ENCODE measurements around the gene DHX30.

Gene DHX30

DNA sequence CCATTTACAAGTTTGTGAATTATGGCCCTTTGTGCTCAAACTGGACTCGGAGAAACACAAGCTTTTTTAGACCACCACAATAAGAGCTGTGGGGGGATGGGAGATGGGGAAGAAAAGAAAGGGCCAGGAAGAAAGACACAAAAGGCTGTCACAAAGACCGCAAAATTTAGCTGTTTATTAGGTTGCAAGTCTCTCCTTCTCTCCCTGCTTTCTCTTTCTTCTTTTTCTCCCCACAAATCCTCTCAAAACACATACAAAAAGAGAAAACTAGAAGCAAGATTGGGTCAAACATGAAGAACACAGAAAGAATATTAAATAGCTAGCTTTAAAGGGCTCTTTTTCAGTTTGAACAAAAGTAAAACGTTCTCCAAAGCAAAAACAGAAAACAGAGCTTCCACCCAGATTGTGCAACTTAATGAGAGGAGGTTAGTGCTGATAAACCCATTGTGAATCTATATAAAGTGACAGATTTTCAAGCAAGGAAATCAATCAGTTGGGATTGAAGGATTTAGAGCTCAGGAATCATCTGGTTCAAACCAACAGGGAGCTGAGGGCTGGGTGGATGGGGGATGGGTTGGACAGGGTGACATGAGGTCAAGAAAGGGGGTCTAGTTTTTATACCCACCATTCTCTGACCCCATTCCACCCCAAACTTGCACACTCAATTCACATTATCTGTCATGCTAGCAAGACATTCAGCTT is 87.3 kb downstream of the DHX30 start:
- DNase-seq (ENCODE audit: insufficient read length, low spot score) (no peak), FAIRE-seq (no peak)
- TF ChIP-seq POU2F2 (IDR thresholded peaks at IDR 0.05; ENCODE audit: low read depth, low read length) (no peak), SPI1 (IDR thresholded peaks at IDR 0.05; ENCODE audit: low read depth, low read length) (no peak), POLR2AphosphoS5 (IDR thresholded peaks at IDR 0.05; ENCODE audit: low read depth, low read length) (no peak), PAX5 (IDR thresholded peaks at IDR 0.05; ENCODE audit: insufficient read depth, low read length, severe bottlenecking) (no peak), TAF1 (IDR thresholded peaks at IDR 0.05; ENCODE audit: low read depth, low read length) (no peak), POLR2A (IDR thresholded peaks at IDR 0.05; ENCODE audit: low read depth, low read length) (no peak)

DNA sequence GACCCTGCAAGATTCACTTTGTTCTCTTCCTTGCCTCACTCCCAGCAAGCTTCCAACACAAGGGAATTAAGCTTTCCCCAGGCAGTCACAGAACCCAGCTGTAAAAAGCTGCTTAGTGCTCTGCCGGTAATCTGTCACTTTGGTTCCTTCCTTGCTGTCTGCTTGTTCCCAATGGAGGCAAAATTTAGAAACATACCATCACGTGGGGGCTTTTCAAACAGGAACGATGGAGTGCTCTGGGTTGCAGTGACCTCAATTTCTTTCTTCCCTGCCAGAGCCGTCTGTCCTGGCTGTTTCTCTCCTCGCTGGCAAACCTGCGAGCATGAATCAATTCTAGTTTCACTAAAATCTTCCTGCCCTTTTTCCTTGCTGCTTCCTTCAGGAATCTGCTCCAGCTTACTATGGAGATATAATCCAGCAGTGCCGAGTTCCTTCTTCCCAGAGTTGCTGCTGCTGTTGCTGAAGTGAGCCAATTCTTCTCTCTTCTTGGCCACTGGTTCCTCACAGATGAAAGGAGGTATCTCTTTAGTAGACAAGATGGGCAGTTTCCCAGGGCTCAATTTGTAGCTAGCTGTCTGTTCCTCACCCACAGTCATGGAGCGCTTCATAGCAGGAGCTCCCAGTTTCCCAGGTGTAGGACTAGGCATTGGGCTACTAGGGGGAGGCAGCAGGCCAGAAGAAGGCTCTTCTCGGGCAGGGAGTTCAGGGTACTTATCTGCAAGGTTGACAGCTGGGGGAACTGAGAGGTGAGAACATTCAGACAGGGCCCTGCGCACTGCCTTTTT is 88.1 kb downstream of the DHX30 start:
- TF ChIP-seq PAX5 (IDR thresholded peaks at IDR 0.05; ENCODE audit: insufficient read depth, low read length, severe bottlenecking): no peak
- no peak for TF ChIP-seq POU2F2 (IDR thresholded peaks at IDR 0.05; ENCODE audit: low read depth, low read length)
- no peak for TF ChIP-seq POLR2A (IDR thresholded peaks at IDR 0.05; ENCODE audit: low read depth, low read length)
- no peak for TF ChIP-seq POLR2AphosphoS5 (IDR thresholded peaks at IDR 0.05; ENCODE audit: low read depth, low read length)
- no peak for TF ChIP-seq TAF1 (IDR thresholded peaks at IDR 0.05; ENCODE audit: low read depth, low read length)
- no peak for TF ChIP-seq SPI1 (IDR thresholded peaks at IDR 0.05; ENCODE audit: low read depth, low read length)
- no peak for DNase-seq (ENCODE audit: insufficient read length, low spot score)
- no peak for FAIRE-seq

DNA sequence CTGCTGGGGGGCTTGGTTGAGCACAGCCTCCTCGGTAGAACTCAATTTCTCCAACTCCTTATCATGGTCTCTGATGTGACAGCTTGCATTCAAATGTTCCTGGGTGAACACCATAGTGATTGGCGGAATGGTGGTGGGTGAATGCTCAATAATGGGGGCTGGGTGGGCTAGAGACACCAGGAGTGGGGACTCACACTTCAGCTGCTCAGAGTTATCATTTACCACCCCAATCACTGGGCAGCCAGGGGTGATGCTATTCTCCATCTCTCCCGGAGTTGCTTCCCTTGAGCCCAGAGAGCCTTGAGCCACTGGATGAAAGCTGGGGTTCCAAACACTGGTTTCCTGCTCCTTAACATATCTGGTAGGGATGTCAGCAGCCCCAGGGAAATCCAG is 88.7 kb downstream of the DHX30 start:
- TF ChIP-seq POLR2A (IDR thresholded peaks at IDR 0.05; ENCODE audit: low read depth, low read length) (no peak), POU2F2 (IDR thresholded peaks at IDR 0.05; ENCODE audit: low read depth, low read length) (no peak), PAX5 (IDR thresholded peaks at IDR 0.05; ENCODE audit: insufficient read depth, low read length, severe bottlenecking) (no peak), SPI1 (IDR thresholded peaks at IDR 0.05; ENCODE audit: low read depth, low read length) (no peak), TAF1 (IDR thresholded peaks at IDR 0.05; ENCODE audit: low read depth, low read length) (no peak), POLR2AphosphoS5 (IDR thresholded peaks at IDR 0.05; ENCODE audit: low read depth, low read length) (no peak)
- FAIRE-seq (no peak), DNase-seq (ENCODE audit: insufficient read length, low spot score) (no peak)

DNA sequence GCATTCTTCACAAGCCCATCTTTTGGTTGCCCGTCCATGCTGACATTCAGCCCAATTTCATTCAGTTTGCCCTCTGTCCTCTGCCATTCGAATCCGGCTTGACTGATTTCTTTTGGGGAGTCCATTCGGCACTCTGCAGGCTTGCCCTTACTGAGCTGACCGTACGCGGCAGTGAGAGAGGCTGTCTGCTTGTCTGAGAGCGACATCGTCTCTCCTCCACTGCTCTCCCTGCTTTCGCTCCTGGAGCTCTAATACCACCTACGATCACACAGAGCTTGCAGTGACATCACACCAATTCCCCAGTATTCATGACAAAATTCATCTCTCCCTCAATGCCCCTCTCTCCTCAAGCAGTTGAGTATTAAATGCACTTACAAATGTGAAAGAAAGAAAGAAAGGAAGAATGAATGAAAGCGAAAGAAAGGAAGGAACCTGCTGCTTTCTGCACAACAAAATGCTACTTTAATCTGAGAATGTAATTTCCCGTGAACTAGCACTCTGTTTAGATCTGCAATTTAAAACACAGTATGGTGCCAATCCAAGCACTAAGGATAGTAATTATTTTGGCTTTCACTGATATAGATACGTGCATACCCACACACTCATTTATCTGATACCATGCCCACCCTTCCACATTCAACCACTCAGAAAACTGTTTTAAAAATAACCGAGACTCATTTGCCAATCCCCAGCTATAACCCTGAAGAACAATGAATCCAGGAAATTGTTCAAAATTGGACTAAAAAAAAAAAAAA is 89.5 kb downstream of the DHX30 start:
- FAIRE-seq (no peak), DNase-seq (ENCODE audit: insufficient read length, low spot score) (no peak)
- TF ChIP-seq POLR2A (IDR thresholded peaks at IDR 0.05; ENCODE audit: low read depth, low read length) (no peak), POU2F2 (IDR thresholded peaks at IDR 0.05; ENCODE audit: low read depth, low read length) (no peak), SPI1 (IDR thresholded peaks at IDR 0.05; ENCODE audit: low read depth, low read length) (no peak), POLR2AphosphoS5 (IDR thresholded peaks at IDR 0.05; ENCODE audit: low read depth, low read length) (no peak), PAX5 (IDR thresholded peaks at IDR 0.05; ENCODE audit: insufficient read depth, low read length, severe bottlenecking) (no peak), TAF1 (IDR thresholded peaks at IDR 0.05; ENCODE audit: low read depth, low read length) (no peak)

DNA sequence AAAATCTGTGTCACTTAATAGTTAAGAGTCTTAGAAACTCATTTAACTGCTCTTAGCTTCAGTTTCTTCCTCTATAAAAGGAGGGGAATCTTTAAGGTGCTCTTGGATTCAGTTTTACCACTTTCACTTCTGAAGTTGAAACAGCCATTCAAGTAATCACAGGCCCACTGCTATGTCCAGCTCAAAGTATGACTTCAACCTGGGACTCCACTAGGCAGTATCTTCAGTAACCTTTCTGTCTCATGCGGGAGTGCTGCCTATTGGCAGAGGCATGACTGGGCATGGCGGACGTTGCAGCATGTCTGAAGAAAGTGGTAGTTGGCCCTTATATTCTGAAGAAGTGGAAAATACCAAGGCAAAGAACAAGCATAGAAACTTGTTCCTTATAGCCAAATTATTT is 92.3 kb downstream of the DHX30 start:
- TF ChIP-seq PAX5 (IDR thresholded peaks at IDR 0.05; ENCODE audit: insufficient read depth, low read length, severe bottlenecking) (no peak), POLR2AphosphoS5 (IDR thresholded peaks at IDR 0.05; ENCODE audit: low read depth, low read length) (no peak), SPI1 (IDR thresholded peaks at IDR 0.05; ENCODE audit: low read depth, low read length) (no peak), TAF1 (IDR thresholded peaks at IDR 0.05; ENCODE audit: low read depth, low read length) (no peak), POLR2A (IDR thresholded peaks at IDR 0.05; ENCODE audit: low read depth, low read length) (no peak), POU2F2 (IDR thresholded peaks at IDR 0.05; ENCODE audit: low read depth, low read length) (no peak)
- FAIRE-seq: no peak
- DNase-seq (ENCODE audit: insufficient read length, low spot score): no peak

- FAIRE-seq (no peak), DNase-seq (ENCODE audit: insufficient read length, low spot score) (no peak)
- TF ChIP-seq PAX5 (IDR thresholded peaks at IDR 0.05; ENCODE audit: insufficient read depth, low read length, severe bottlenecking) (no peak), POU2F2 (IDR thresholded peaks at IDR 0.05; ENCODE audit: low read depth, low read length) (no peak), POLR2AphosphoS5 (IDR thresholded peaks at IDR 0.05; ENCODE audit: low read depth, low read length) (no peak), TAF1 (IDR thresholded peaks at IDR 0.05; ENCODE audit: low read depth, low read length) (no peak), SPI1 (IDR thresholded peaks at IDR 0.05; ENCODE audit: low read depth, low read length) (no peak)
These were observed 93.8 kb downstream of the DHX30 start for GRCh38 chr3:47896736-47897135.

GRCh38 chr3:47897954-47898353 is 95.0 kb downstream of the DHX30 start:
- no peak for FAIRE-seq
- TF ChIP-seq TAF1 (IDR thresholded peaks at IDR 0.05; ENCODE audit: low read depth, low read length) (no peak), POLR2AphosphoS5 (IDR thresholded peaks at IDR 0.05; ENCODE audit: low read depth, low read length) (no peak), POLR2A (IDR thresholded peaks at IDR 0.05; ENCODE audit: low read depth, low read length) (no peak), POU2F2 (IDR thresholded peaks at IDR 0.05; ENCODE audit: low read depth, low read length) (no peak), PAX5 (IDR thresholded peaks at IDR 0.05; ENCODE audit: insufficient read depth, low read length, severe bottlenecking) (no peak)
- DNase-seq (ENCODE audit: insufficient read length, low spot score): no peak

- FAIRE-seq (no peak), DNase-seq (ENCODE audit: insufficient read length, low spot score) (no peak)
- TF ChIP-seq SPI1 (IDR thresholded peaks at IDR 0.05; ENCODE audit: low read depth, low read length) (no peak), POLR2A (IDR thresholded peaks at IDR 0.05; ENCODE audit: low read depth, low read length) (no peak), POLR2AphosphoS5 (IDR thresholded peaks at IDR 0.05; ENCODE audit: low read depth, low read length) (no peak), TAF1 (IDR thresholded peaks at IDR 0.05; ENCODE audit: low read depth, low read length) (no peak), POU2F2 (IDR thresholded peaks at IDR 0.05; ENCODE audit: low read depth, low read length) (no peak)
These were observed 96.7 kb downstream of the DHX30 start for GRCh38 chr3:47899495-47900108.
